Endothelial cell of umbilical vein (primary cell): ENCODE data around the gene LKAAEAR1.

ENCODE experiments used
- CTCF ChIP-seq, 2 donors: IDR thresholded peaks; 1 replicate in 1 of 2; 2 replicates in 1 of 2; pipeline ENCODE4 v1.5.1; 2011; ENCODE audit warnings: low read length in 2 of 2, mild to moderate bottlenecking in 2 of 2, moderate library complexity in 2 of 2, control low read depth in 1 of 2, inconsistent platforms in 1 of 2, low read depth in 1 of 2; ENCODE audit not compliant: insufficient read depth in 1 of 2; ENCODE audit errors: extremely low read depth in 1 of 2
- EZH2 ChIP-seq: IDR thresholded peaks from 2 replicates; pipeline ENCODE4 v1.6.1; 2012; ENCODE audit warnings: borderline replicate concordance, low read depth, mild to moderate bottlenecking, moderate library complexity, low read length, inconsistent platforms; ENCODE audit not compliant: severe bottlenecking
- FOS ChIP-seq: IDR thresholded peaks from 2 replicates; pipeline ENCODE4 v1.6.1; 2011; ENCODE audit warnings: mild to moderate bottlenecking, low read length, moderate library complexity, borderline replicate concordance; ENCODE audit not compliant: insufficient read depth
- JUN ChIP-seq: IDR thresholded peaks from 2 replicates; pipeline ENCODE4 v1.6.1; 2011; ENCODE audit warnings: borderline replicate concordance, low read depth; ENCODE audit not compliant: insufficient read length, insufficient read depth
- MAX ChIP-seq: IDR thresholded peaks from 2 replicates; pipeline ENCODE4 v1.6.1; 2011; ENCODE audit not compliant: insufficient read depth, insufficient read length
- MYC ChIP-seq: IDR thresholded peaks from one replicate; pipeline ENCODE4 v1.6.1; 2011; ENCODE audit warnings: mild to moderate bottlenecking, low read depth, low read length
- POLR2A ChIP-seq: IDR thresholded peaks from 2 replicates; pipeline ENCODE4 v1.6.1; 2012; ENCODE audit warnings: low read depth, mild to moderate bottlenecking, control low read depth, low read length
- POLR2AphosphoS5 ChIP-seq: IDR thresholded peaks from 2 replicates; pipeline ENCODE4 v1.6.1; 2012; ENCODE audit warnings: low read depth, mild to moderate bottlenecking, control low read depth, low read length, moderate library complexity; ENCODE audit not compliant: insufficient read depth

- TF ChIP-seq MYC: no peak
- TF ChIP-seq CTCF (IDR thresholded peaks at IDR 0.05; ENCODE audit: extremely low read depth in 1 of 2, insufficient read depth in 1 of 2, low read depth in 1 of 2, low read length in 2 of 2): no peak
- TF ChIP-seq POLR2AphosphoS5: no peak
- TF ChIP-seq POLR2A: no peak
- no peak for TF ChIP-seq FOS
- no peak for TF ChIP-seq MAX
- no peak for TF ChIP-seq JUN
- TF ChIP-seq EZH2: no peak
Measured at GRCh38 chr20:64075556-64075955, 8.6 kb downstream of the LKAAEAR1 start.
